HG03460 (cell line): ENCODE measurements around the gene DDX23.
"Not testable (repeated sequence)": the region's sequence is repeated elsewhere in the genome, so short reads cannot be mapped to it uniquely, and the experiment has no call there.

Source experiments
- ATAC-seq: cut with Tn5 transposase; IDR thresholded peaks from one replicate; pipeline ENCODE4 v1.9.1; 2021; ENCODE audit not compliant: unreplicated experiment

Gene DDX23

DNA sequence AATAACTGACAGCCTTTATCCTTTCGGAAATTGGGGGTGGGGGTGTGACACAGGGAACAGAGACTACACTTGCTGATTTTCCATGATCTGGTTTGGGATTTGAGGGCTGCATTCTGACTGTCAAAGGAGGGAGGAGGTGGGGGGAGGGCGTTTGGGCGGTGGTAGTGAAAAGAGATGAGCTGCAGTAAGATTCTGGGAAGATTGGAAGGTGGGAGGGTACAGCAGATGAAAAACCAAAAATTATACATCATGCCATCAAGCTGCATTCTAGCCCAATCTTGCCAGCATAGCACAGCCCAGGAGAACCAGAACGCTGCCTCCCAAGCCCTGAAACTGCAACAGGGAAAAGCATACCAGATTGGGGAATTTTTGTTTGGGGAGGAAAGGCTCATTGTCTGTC lies 11.3 kb upstream of the DDX23 start:
- no peak for ATAC-seq

DNA sequence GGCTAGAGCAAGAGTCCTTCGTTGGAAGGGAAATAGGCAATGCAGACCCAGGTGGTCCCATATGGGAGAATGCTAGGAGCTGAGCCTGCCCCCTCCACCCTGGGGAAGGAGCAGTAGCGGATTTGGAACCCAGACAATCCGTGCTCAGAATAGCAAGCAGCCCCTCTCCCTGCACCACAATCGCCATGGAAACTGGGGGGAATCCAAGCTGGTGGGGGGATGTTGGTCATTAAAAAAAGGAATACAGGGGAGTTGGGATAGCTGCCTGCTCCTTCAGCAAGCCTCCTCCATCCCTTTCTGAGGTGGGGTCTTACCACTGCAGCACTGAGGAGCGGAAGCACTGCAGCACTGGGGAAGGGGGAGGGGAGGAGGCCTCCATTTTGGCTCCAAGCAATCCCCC lies 10.8 kb upstream of the DDX23 start:
- no peak for ATAC-seq

DNA sequence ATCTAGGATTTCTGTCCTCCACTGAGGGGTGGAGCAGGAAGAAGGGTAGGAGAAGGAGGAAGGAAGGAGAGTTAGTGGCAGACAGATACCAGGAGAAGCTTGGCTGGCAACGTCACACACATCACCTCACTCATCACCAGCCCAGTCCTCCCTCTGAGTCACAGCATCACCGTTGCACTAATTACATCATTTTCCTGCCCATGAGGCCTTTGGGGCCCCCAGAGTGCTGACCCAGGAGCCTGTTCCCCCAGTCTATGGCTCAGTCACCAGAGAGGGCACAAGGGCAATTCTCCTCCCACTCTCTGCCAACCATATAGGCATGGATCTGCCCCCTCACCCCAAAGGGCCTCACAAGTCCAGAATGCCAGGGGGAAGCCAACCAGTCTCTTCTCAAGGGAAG lies 9.1 kb upstream of the DDX23 start:
- no peak for ATAC-seq

DNA sequence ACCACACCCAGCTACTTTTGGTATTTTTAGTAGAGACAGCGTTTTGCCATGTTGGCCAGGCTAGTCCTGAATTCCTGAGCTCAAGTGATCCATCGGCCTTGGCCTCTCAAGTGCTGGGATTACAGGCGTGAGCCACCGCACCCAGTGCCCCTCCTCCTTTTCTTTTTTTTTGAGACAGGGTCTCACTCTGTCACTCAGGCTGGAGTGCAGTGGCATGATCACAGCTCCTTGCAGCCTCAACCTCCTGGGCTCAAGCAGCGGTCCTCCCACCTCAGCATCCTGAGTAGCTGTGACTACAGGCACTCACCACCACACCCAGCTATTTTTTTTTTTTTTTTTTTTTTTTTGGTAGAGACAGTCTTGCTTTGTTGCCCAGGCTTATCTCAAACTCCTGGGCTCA lies 8.3 kb upstream of the DDX23 start:
- ATAC-seq = not testable (repeated sequence)

DNA sequence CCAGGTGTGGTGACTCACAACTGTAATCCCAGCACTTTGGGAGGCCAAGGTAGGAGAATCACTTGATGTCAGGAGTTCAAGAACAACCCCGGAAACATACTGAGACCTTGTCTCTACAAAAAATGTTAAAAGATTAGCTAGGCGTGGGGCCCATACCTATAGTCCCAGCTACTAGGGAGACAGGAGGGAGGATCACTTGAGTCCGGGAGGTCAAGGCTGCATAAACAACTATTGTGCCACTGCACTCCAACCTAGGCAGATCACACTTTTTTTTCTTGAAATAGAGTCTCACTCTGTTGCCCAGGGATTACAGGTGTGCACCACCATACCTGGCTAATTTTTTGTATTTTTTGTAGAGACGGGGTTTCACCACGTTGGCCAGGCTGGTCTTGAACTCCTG lies 7.6 kb upstream of the DDX23 start:
- ATAC-seq = no peak

DNA sequence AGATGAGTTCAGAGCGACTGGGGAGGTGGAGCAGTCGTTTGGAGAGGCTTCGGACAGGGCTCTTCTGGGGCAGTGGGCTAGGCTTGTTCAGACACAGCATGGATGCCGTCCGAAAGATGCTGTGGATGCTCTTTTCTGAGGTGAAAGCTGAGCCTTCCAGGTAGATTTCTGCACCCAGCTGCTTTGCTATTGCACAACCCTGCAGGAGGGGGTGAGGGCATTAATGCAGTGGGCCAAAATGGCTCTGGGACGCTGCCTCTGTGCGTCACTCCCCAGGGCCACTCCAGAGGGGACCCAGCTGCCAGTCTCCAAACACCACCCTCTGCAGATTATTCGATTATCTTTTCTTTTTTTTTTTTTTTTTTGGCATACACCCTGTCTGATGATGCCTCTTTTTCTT lies 6.1 kb upstream of the DDX23 start:
- ATAC-seq = no peak

DNA sequence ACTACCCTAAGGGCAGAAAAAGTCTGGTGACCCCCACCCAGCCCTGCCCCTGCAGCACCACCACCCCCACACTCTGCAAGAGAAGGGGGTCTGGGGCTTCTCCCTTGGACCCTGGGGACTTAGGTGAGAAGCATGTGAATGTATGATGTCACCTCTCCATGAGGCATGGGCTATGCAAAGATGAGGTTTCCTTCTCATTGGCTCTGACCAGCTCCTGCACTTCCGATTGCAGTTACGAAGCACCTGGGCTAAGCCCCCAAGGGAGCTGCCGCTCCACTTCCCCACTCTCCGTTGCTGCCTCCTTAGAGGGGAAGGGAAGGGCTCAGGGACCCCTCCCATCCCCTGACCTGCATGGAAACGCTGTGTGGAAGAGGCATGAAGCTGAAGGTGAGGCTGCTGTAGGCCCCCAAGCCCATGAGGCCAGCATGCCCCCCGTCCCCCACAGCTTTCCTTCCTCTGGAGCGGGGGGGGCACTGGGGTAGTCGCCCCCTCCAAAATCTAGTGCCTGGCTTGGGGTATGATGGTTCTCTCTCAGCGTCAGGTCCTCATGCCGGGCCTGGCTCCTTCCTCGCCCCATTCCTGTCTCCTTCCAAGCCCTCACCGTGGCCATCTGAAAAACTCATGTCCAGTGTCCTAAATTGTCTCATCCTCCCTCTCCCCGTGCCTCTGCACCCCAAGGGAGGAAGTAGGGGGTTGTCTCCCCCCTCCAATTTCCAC lies 5.5 kb upstream of the DDX23 start:
- no peak for ATAC-seq

DNA sequence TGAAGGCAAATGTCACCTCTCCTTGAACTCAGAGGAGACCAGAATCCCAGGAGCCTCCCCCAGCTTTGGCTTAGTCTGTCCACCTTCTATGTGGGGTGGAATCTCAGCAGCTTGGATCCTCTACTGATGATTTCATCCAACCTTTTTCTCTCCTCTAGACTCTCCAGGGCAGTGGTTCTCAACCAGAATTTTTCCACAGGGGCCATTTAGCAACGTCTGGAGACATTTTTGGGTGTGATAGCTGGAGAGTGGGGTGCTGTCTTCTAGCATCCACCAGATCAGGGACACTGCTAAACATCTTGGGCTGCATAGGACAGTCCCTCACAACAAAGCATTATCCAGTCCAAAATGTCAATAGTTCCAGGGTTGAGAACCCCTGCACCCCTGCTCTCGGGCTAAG lies 4.4 kb upstream of the DDX23 start:
- no peak for ATAC-seq

DNA sequence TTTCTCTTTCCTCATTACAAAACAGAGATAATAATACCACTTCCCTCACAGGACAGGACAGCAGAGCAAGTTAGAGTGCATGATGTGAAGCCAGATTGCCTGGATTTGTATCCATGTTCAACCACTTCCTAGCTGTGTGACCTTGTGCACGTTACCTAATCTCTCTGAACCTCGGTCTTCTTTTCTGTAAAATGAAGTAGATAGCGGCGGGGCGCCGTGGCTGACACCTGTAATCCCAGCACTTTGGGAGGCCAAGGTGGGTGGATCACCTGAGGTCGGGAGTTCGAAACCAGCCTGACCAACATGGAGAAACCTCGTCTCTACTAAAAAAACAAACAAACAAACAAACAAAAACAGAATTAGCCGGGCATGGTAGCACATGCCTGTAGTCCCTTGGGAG lies 3.0 kb upstream of the DDX23 start:
- ATAC-seq = not testable (repeated sequence)

DNA sequence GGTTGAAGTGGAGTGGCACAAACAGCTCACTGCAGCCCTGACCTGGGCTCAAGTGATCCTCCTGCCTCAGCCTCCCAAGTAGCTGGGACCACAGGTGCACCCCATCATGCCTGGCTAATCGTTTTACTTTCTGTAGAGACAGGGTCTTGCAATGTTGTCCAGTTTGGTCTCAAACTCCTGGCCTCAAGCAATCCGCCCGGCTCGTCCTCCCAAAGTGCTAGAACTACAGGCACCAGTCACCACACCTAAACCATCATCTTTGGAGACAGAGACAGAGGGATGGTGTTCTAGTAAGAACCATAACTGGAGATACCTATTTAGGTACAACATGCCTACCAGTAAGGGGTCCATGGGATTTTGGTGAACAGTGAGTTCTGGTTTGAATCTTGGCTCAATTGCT lies 2.5 kb upstream of the DDX23 start:
- ATAC-seq = no peak

DNA sequence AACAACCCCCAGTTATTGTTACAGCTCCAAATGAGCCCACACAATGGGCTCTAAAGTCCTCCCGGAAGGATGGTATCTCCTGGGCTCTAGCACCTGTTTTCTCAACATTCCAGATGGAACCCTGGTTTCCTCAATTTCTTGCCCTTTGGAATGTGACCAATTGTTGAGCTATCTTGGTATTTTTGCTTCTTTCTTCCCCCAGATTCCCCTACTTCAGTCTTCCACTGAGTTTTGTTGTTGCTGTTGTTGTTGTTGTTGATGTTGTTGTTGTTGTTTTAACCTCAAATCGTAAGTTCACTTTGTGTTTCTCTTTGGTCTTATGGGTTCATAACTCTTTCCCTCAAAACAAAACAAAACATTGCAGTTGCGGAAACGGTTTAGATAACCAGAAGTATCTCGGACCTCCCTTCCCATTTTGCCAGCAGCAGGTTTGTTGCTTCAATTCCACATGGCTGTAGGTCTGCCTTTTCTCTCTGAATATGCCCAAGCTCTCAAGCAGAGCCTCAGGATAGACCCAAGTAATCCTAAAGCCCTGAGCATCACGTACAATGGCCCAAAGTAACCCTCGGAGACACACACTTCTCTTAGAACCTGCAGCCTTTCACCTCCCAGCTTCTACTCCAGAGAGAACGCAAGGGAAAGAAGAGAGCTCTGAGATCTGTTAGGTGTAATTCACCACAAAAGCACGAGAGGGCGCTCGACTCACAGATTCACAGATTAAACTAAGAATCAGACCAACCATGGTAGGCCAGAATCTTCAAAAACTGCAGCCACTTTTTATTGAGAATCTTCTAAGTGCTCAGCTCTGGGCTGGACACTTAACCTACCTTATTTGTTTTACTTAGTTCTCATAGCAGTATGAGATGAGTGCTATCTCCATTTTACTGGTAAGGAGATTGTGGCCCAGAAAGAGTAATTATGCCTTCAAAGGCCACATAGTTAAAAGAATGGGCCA lies 1.0 kb upstream of the DDX23 start:
- peak; percentile 41 for ATAC-seq

DNA sequence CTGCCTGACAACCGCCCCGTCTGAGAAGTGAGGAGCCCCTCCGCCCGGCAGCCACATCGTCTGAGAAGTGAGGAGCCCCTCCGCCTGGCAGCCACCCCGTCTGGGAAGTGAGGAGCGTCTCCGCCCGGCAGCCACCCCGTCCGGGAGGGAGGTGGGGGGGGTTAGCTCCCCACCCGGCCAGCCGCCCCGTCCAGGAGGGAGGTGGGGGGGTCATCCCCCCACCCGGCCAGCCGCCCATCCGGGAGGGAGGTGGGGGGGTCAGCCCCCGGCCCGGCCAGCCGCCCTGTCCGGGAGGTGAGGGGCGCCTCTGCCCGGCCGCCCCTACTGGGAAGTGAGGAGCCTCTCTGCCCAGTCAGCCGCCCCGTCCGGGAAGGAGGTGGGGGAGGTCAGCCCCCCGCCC lies 9.9 kb downstream of the DDX23 start:
- not testable (repeated sequence) for ATAC-seq

DNA sequence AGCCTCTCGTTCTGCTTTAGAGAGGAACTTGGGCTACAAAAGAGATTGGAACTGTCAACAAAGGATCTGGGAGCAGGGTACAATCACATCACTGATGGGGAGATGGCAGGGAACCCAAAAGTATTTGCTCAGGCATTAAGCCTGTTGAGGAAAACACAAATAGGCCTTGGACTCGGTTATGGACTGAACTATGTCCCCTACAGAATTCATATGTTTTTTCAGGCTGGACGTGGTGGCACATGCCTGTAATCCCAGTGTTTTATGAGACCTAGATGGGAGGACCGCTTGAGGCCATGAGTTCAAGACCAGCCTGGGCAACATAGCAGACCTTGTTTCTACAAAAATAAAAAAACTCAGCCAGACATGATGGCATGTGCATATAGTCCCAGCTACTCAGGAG lies 13.9 kb downstream of the DDX23 start:
- ATAC-seq = no peak

DNA sequence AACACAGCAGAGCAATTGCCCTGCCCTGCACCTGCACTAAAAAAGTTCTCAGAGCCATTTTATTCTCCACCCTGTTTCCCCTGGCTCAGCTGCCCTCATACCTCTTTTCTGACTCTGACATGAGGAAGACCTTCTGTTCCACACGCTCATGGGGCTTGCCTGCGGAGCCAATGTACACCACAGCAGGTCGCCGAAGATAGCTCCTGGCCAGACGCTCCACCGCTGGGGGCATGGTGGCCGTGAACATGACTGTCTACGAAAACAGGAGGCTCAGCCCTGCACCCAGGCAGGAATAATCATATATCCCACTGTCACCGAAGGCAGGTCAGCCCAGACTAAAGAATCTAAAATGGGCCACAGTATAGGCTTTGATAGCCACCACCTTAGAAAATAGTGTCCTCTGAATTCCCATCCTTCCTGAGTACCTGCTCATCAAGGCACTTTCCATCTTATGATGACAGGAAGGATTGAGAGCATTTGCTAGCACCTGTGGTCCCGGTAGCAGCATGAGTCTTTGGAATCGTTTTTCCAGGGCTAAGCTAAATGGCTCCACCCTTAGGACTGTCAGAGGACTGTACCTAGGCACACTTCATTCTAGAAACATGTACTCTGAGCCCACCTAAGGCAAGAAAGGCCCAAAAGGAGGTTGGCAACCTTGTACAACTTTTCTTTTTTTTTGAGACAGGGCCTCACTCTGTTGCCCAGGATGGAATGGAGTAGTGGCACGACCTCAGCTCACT lies 19.5 kb downstream of the DDX23 start:
- no peak for ATAC-seq

DNA sequence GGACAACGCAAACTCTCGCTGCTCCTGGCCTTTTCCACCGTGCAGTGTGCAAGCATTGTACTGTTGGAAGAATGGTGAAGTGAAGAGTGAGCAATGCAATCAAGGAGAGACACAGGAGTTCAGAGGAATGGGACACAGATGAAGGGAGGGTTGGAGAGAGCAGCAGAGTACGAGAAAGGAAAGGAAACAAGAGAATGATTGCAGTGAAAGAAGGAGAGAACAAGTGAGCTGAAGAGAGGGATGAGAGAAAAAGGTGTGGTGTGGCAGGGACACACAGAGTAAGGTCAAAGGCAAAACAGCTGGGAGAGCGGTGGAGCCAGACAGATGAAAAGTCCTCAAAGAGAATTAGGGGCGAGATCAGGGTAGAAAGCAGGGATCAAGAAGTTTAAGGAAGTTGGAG lies 20.7 kb downstream of the DDX23 start:
- ATAC-seq = no peak

DNA sequence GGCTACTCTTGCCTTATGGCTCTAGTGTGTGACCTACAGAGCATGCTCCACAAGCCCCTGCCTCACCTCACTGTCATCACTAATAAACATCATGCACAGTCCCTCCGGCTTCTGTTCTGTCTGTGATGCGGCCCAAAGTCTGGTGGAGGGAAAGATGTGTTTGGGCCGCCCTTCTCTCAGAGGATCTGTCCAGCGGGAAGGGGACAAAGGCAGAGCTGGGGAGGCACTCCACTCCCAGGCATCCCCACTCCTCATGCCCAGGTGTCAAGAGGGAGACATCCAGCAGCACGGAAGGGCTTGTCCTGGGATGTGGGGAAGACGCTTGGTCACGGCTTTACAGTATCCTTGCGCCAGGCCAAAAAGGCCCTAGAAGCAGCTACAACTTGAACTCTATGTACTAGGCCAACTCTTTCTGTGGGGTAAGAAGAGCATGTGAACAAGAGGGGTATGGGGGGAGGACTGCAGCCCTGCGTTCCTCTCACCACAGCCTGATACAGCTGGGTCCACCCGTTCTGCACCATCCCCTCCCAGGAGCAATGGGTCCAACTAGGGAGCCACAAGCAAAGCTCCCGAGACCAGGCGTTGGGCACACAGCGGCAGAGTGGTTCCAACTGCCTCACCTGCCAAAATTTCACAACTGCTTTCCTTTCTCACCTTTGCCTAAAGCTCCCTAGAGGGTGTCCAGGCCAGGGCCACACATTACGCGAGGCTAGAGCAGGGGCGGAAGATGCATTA lies 23.0 kb downstream of the DDX23 start:
- no peak for ATAC-seq

DNA sequence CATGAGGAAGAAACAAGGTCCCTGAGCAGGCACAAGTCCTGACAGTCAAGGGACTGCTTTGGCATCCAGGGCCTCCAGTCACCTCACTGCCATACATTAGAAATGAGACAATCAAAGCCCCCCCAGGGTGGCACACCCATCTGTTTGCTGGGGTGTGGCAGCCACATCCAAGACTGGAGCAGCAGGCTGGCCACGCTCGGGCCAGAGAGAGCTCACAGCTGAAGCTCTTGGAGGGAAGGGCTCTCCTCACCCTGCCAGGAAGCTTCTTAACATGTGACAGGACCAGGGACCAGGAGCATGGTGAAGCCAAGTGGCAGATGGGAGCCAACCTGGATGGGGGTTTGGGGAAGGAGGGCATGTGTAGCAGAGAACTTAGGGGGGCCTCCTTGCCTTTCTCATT lies 23.7 kb downstream of the DDX23 start:
- no peak for ATAC-seq

DNA sequence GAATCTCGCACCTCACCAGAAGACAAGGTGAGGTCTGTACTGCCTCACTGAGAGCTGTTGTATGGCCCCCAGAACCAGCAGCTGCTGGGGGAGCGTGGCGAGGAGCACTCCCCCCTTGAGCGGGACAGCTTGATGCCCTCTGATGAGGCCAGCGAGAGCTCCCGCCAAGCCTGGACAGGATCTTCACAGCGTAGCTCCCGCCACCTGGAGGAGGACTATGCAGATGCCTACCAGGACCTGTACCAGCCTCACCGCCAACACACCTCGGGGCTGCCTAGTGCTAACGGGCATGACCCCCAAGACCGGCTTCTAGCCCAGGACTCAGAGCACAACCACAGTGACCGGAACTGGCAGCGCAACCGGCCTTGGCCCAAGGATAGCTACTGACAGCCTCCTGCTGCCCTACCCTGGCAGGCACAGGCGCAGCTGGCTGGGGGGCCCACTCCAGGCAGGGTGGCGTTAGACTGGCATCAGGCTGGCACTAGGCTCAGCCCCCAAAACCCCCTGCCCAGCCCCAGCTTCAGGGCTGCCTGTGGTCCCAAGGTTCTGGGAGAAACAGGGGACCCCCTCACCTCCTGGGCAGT lies 24.4 kb downstream of the DDX23 start:
- ATAC-seq = no peak

DNA sequence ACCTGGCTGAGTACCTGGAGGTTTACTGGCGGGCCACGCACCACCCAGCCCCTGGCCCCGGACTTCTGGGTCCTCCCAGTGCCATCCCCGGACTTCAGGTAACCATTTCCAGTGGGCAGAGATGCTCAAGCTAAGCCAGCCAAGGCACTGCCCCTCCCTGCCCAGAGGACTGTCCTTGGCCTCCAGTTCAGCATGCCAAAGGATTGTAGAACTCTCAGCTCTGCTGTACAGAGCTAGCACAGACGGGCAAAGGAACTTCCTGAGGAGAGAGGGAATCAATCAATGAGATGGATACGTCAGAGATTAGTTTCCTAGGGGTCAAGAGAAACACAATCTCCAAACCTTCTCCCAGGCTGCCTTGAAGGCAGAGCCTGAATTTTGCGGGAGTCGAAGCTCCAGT lies 24.9 kb downstream of the DDX23 start:
- no peak for ATAC-seq

DNA sequence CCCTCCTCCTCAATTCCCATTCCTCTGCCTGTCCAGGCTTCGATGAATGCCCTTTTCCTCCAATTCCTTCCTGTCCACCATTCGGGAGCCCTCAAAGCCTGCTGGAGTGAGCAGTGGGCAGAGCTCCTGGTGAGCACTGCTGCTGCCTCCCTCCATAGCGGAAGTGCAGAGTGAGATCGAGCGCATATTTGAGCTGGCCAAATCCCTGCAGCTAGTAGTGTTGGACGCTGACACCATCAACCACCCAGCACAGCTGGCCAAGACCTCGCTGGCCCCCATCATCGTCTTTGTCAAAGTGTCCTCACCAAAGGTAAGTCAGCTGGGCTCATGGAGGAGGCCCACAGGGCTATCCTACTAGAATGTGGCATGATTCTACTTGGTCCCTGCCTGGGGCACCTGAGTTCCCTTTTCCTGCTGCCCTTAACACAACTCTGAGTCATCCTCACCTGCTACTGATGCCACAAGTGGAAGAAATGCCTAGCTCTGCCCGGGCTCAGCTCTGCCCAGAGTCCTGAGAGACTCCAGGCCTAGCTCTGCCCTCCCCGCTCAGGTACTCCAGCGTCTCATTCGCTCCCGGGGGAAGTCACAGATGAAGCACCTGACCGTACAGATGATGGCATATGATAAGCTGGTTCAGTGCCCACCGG lies 25.6 kb downstream of the DDX23 start:
- ATAC-seq = no peak
